Endothelial cell of umbilical vein (primary cell): ENCODE results near the gene ARHGAP27. TPM values are rescaled to one million over a fixed set of nuclear protein-coding genes. Genes with fewer than 3 reads are reported as not detected.

Experiments
- BruUV-seq: library from RNA; stranded (reverse); fragments of 400-500 nt; replicated peaks from 2 replicates; lab custom pipeline; 2021; lab: Mats Ljungman, UMichigan
- CTCF ChIA-PET: fragments of 300-600, 350-600 bp; sonication (Branson Sonifier 250); formaldehyde crosslinking; loops from one replicate; lab custom pipeline; 2021; ENCODE audit warnings: antibody characterized with exemption, inconsistent platforms; lab: Charles Lee
- POLR2A ChIA-PET: fragments of 300-600, 350-600 bp; sonication (Branson Sonifier 250); formaldehyde crosslinking; loops from one replicate; lab custom pipeline; 2021; ENCODE audit warnings: antibody characterized with exemption, inconsistent platforms; lab: Charles Lee
- DNase-seq: peaks from one replicate; pipeline ENCODE4 v3.0.0-alpha.2; 2011; ENCODE audit warnings: low read depth, low spot score
- FAIRE-seq: peaks from 2 replicates; lab custom pipeline; 2011; peaks lifted over from hg19 to GRCh38; lab: Jason Lieb, UNC
- H2AFZ ChIP-seq: 2 replicates; pipeline ENCODE4 v1.6.0; 2012; ENCODE audit warnings: low read depth, low read length, control low read depth, inconsistent platforms
- H3K27ac ChIP-seq: 2 replicates; pipeline ENCODE4 v1.5.1; 2011; ENCODE audit warnings: low read depth, mild to moderate bottlenecking, control low read depth, low read length, moderate library complexity; ENCODE audit not compliant: insufficient read depth
- H3K27me3 ChIP-seq, 2 experiments: 2 replicates each; pipeline versions ENCODE4 v1.6.0 to v1.6.1; 2011; ENCODE audit warnings: low read length in 2 of 2, mixed read lengths in 1 of 2; ENCODE audit not compliant: control insufficient read depth in 2 of 2, insufficient read depth in 2 of 2
- H3K36me3 ChIP-seq, 2 experiments: 2 replicates in 1 of 2; 3 replicates in 1 of 2; pipeline ENCODE4 v1.5.1; 2011; ENCODE audit warnings: low read length in 2 of 2, mild to moderate bottlenecking in 1 of 2, moderate library complexity in 1 of 2; ENCODE audit not compliant: control insufficient read depth in 2 of 2, insufficient read depth in 2 of 2; ENCODE audit errors: extremely low read depth in 1 of 2
- H3K4me1 ChIP-seq: 3 replicates; pipeline ENCODE4 v1.5.1; 2011; ENCODE audit warnings: mild to moderate bottlenecking, low read length; ENCODE audit not compliant: control insufficient read depth, insufficient read depth; ENCODE audit errors: extremely low read depth
- H3K4me2 ChIP-seq: 2 replicates; pipeline ENCODE4 v1.6.1; 2011; ENCODE audit warnings: low read length, control low read depth, mixed read lengths; ENCODE audit not compliant: insufficient read depth
- H3K4me3 ChIP-seq, 3 experiments: fragments of 200-600 bp in 1 of 3; sonication (generic), shearing (Covaris generic) in 1 of 3; replicated peaks in 1 of 3; 2 replicates each; pipeline ENCODE4 v1.5.1; 2011 to 2016; ENCODE audit warnings: control low read depth in 3 of 3, low read length in 3 of 3, mild to moderate bottlenecking in 2 of 3, inconsistent platforms in 1 of 3, low read depth in 1 of 3, moderate library complexity in 1 of 3; ENCODE audit not compliant: insufficient read depth in 1 of 3
- H3K79me2 ChIP-seq: 2 replicates; pipeline ENCODE4 v1.6.0; 2012; ENCODE audit warnings: low read length, inconsistent platforms; ENCODE audit not compliant: control insufficient read depth, insufficient read depth
- H3K9ac ChIP-seq: replicated peaks from 2 replicates; pipeline ENCODE3; 2011; ENCODE audit warnings: low read length, control low read depth; ENCODE audit not compliant: insufficient read depth; ENCODE audit errors: extremely low read depth
- H3K9me1 ChIP-seq: replicated peaks from 3 replicates; pipeline ENCODE4 v1.6.0; 2011; ENCODE audit warnings: mild to moderate bottlenecking, low read length; ENCODE audit not compliant: control insufficient read depth, insufficient read depth; ENCODE audit errors: extremely low read depth
- H3K9me3 ChIP-seq: replicated peaks from 2 replicates; pipeline ENCODE4 v1.5.1; 2012; ENCODE audit warnings: low read length, inconsistent platforms; ENCODE audit not compliant: control insufficient read depth, insufficient read depth
- H4K20me1 ChIP-seq: replicated peaks from 2 replicates; pipeline ENCODE3; 2011; ENCODE audit warnings: mild to moderate bottlenecking, low read length; ENCODE audit not compliant: control insufficient read depth, insufficient read depth; ENCODE audit errors: extremely low read depth
- FOS ChIP-seq: IDR thresholded peaks from 2 replicates; pipeline ENCODE4 v1.6.1; 2011; ENCODE audit warnings: mild to moderate bottlenecking, low read length, moderate library complexity, borderline replicate concordance; ENCODE audit not compliant: insufficient read depth
- GATA2 ChIP-seq: IDR thresholded peaks from 2 replicates; pipeline ENCODE4 v1.7.0; 2011; ENCODE audit warnings: low read depth, mild to moderate bottlenecking, moderate library complexity, mixed read lengths, low read length; ENCODE audit not compliant: insufficient read length, insufficient read depth
- MYC ChIP-seq: IDR thresholded peaks from one replicate; pipeline ENCODE4 v1.6.1; 2011; ENCODE audit warnings: mild to moderate bottlenecking, low read depth, low read length
- POLR2A ChIP-seq: IDR thresholded peaks from 2 replicates; pipeline ENCODE4 v1.6.1; 2012; ENCODE audit warnings: low read depth, mild to moderate bottlenecking, control low read depth, low read length
- POLR2AphosphoS5 ChIP-seq: IDR thresholded peaks from 2 replicates; pipeline ENCODE4 v1.6.1; 2012; ENCODE audit warnings: low read depth, mild to moderate bottlenecking, control low read depth, low read length, moderate library complexity; ENCODE audit not compliant: insufficient read depth
- dilution Hi-C: fragments of 300-500 bp; cut with MboI; formaldehyde crosslinking; loops from one replicate; pipeline ENCODE4 v1.15.0; 2019; ENCODE audit warnings: low sequenced_read_pairs; ENCODE audit not compliant: extremely low pct_ligation_motif_present
- intact Hi-C: fragments of 100-400 bp; cut with micrococcal nuclease; formaldehyde crosslinking; loops from one replicate; pipeline ENCODE4 v1.10.0; 2022
- polyA plus RNA-seq, 4 experiments: library from polyadenylated mRNA; depleted of rRNA in 3 of 4; stranded (reverse) in 3 of 4; unstranded in 1 of 4; fragments of >200 nt; gene quantifications; 2 replicates each; pipeline versions ENCODE4 v1.2.1 to v1.2.3, GENCODE V29; 2011 to 2012; ENCODE audit warnings: missing spikeins in 1 of 4
- total RNA-seq: library from RNA; stranded (reverse); gene quantifications from 2 replicates; pipeline ENCODE4 v1.2.3, GENCODE V29; 2021
- TF ChIP-seq, protein P1 (sequence below): IDR thresholded peaks from 2 replicates; pipeline ENCODE4 v1.6.1; 2011; ENCODE audit not compliant: insufficient read depth, insufficient read length

ARHGAP27 gene
- total and polyA plus RNA-seq, 2 donors (not counting 3 experiments of a cell fraction or from before 2014, with no cell fraction given): 21.0 to 47.0 TPM

DNA sequence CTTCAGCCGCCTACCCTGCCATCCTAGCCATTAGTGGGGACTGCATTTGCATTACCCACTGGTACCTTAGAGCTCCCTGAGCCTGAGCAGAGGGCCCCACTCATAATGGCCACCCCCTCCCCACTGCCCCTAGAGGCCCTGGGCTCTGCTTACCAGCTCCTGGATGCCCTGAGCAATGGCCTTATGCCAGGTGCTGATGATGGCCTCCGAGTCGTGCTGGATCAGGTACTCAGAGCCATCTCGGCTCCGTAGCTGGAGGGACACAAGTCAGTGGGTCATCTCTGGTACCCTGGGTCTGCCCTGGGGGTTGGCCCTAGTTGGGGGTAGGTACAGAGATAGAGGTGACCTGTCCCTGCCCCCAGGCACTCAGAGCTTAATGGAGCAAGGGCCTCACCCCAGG lies 34.9 kb downstream of the ARHGAP27 start:
- Histone ChIP-seq H2AFZ (no peak overlapping the region), H3K9ac (no peak overlapping the region), H3K79me2 (no peaks in the 10 kb centered on the region), H3K4me2 (no peak overlapping the region), H3K27me3 (no peaks in the 10 kb centered on the region), H3K9me1 (no peaks in the 10 kb centered on the region), H3K4me3 (no peak overlapping the region), H3K27ac (no peak overlapping the region), H3K36me3 (peaks cover 0 to 18% of the 10 kb centered on the region in 2 experiments), H3K9me3 (no peaks in the 10 kb centered on the region), H4K20me1 (no peaks in the 10 kb centered on the region), H3K4me1 (no peaks in the 10 kb centered on the region)
- POLR2A ChIA-PET: interaction anchor here (0.8 kb wide), 1 partner anchor 495 kb away, joined by 8 read pairs; no protein-coding TSS in a partner anchor
- DNase-seq (no peak), FAIRE-seq (no peak)
- intact Hi-C loops: loop anchor here (10.0 kb wide), 1 partner anchor 437 kb away; no protein-coding TSS in a partner anchor
- TF ChIP-seq POLR2A (no peak), POLR2AphosphoS5 (no peak), GATA2 (no peak), FOS (no peak), MYC (no peak)
- TF ChIP-seq, protein P1, sequence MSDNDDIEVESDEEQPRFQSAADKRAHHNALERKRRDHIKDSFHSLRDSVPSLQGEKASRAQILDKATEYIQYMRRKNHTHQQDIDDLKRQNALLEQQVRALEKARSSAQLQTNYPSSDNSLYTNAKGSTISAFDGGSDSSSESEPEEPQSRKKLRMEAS: no peak
- CTCF ChIA-PET: interaction anchor here (1.0 to 1.3 kb wide), 2 partner anchors 13 to 243 kb away, joined by 3 to 4 read pairs; no protein-coding TSS in a partner anchor
- no TSS peak for BruUV-seq
- dilution Hi-C loops: no loop called here
